GM19463 (cell line): ENCODE data around the gene RAB11FIP4.

Source experiments
- ATAC-seq: cut with Tn5 transposase; IDR thresholded peaks from one replicate; pipeline ENCODE4 v1.9.1; 2021; ENCODE audit warnings: mild to moderate bottlenecking, moderate library complexity; ENCODE audit not compliant: unreplicated experiment

The RAB11FIP4 gene

DNA sequence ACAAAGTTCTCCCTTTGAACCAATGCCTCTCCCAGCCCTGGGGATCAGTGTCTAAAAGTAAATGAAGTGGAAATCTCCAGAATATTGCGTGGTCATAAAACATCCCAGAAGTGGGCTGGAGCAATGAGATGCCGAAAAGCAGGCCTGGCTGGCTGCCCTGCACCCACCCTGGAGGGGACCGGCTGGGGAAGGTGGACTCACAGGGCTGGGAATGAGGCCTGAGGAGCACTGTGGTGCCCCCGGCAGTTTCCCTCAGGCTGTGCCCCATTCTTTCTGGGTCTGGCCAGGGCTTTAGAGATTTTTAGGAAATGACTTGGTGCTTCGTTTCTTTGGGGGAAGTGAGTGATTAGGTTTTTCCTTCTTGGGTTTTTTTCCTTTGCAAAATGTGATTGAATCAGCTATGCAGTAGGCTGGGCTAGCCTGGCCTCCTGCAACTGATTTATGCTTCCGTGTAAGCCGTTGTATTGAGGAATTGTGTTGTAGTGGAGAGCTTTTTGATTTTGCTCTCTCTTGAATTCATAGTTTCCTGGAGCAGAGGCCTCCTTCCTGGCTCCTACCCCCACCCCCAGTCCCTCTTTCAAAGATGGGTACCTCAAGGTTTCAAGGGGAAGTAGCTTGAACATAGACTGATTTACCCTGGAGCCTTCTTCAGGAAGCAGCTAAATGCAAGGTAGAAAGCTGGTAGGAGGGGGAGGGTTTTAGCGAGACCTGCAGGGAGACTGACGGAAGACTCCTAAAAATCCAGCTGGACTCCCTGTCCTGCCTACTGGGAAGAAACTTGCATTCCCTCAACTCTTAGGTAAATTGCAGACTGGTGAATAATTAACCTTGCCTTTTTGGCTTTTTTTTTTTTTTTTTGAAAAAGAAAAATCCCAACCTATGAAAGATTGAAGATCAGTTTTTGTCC is 170.2 kb downstream of the RAB11FIP4 start:
- no peak for ATAC-seq

GRCh38 chr17:31562376-31562840 is 170.9 kb downstream of the RAB11FIP4 start:
- no peak for ATAC-seq

GRCh38 chr17:31564291-31564690 is 172.8 kb downstream of the RAB11FIP4 start:
- ATAC-seq, result no peak

DNA sequence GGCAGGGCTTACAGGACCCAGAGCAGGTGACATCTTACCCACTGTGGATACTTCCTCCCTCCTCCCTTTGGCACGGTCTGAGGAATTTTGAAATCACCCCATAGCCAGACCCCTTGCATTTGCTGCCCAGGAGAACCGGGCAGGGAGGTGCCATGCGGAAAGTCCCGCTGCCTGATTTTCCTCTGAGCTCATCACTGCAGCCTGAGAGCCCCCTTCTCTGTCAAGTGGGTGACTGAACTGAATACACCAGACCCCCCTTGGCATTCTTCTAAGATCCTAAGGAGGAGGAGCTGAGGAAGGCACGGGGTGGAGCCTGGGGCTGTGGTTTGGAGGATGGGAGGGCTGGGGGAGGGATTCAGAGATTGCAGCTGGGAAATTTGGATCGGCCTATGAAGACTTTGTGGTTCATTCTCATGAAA is 173.4 kb downstream of the RAB11FIP4 start:
- no peak for ATAC-seq

DNA sequence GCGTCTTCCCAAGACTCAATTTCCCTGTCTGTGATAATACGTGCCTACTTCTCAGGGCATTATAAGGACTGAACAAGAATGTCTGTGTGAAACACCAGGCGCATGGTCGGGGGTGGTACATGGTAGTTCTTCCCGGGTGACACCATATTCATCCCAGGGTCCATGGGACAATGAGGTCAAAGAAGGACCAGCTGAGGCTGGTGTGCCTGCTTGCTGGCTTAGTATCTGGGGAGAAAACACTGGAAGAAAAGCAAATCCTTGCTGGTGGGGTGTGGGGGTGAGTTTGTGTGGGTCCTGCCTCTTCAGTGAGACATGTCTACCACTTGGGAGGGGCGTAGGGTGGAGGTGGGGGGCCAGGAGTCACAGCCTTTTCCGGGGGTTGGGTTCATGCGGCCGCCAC is 174.2 kb downstream of the RAB11FIP4 start:
- no peak for ATAC-seq

DNA sequence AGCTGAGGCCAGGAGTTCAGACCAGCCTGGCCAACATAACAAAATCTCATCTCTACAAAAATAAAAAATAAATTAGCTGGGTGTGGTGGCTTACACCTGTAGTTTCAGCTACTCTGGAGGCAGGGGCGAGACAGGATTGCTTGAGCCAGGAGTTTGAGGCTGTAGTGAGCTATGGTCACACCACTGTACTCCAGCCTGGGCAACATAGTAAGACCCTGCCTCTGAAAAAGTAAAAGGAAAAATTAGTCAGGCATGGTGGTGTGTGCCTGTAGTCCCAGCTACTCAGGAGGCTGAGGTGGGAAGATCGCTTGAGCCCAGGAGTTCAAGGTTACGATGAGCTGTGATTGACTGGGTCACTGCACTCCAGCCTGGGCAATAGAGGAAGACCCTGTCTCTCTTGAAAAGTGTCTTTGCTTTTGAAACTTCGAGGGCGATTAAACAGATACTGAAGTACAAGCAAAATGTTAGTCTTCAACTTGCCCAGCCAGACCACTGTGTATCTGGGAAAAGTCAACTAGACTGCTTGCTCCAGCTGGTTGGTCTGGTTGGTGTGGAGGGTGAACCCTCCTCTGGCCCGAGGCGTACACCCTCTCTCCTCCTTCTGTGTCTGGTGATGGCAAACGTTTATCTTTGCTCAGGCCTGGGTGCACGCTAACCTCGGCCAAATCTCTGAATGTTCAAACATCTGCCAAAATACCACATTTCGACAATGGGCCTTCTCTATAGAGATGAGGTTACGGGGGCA is 174.9 kb downstream of the RAB11FIP4 start:
- ATAC-seq, result no peak

DNA sequence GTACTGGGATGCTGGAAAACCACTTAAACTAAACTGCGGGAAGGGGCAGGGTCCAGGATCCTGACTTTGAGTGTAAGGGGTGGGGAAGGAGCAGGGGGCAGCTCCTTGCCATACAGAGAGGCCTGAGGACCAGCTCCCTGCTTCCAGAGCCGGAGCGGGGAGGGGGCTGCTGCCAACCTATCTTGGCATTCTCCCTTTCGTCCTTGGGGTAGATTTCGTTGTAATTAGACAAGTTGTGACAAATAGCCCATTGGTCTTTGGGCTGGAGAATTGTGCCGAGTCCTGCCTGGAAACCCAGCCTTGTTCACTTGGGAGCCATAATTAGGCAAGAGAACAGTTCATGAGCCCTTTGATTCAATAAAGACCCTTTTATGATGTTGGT is 175.5 kb downstream of the RAB11FIP4 start:
- ATAC-seq, result no peak

GRCh38 chr17:31568121-31568520 is 176.6 kb downstream of the RAB11FIP4 start:
- ATAC-seq, result no peak

DNA sequence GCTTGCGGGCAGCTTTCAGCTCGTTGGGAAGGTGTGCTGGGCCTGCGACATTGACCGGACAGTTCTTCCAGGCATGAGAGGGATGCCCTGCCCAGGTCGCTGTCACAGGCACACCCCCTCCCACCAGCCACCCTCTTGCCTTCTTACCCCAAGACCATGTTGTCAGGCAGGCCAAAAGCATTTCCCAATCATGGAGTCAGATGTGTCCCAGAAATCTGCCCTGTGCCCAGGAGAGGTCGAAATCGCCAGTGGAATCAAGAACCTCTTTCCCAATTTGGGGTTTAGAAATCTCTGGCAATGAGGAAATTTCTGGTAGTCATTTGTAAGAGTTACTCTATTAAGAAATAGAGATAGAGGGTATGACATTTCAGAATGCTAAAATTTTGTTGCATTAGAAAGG is 177.1 kb downstream of the RAB11FIP4 start:
- ATAC-seq, result no peak

GRCh38 chr17:31570231-31570630 is 178.8 kb downstream of the RAB11FIP4 start:
- no peak for ATAC-seq

GRCh38 chr17:31570951-31571892 is 179.7 kb downstream of the RAB11FIP4 start:
- no peak for ATAC-seq

GRCh38 chr17:31572341-31572740 is 180.9 kb downstream of the RAB11FIP4 start:
- ATAC-seq, result no peak

GRCh38 chr17:31573047-31573446 is 181.6 kb downstream of the RAB11FIP4 start:
- ATAC-seq, result no peak

DNA sequence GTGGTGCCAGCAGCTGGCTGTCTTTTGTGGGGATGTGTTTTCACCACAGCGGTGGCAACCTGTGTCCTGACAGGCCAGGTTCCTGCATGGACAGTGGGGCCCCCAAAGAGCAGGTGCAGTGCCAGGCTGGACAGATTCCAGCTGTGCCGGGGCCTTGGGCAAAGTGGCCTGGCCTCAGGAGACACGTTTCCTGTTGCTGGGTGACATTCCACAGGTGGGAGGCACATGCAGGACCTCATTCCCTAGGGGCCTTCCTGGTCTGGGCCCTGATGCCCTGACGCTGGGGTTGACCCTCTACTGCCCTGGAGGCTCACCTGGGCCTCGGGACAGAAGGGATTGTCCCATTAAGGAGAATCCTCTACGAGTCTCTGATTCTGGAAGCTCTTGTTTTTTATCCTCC is 182.4 kb downstream of the RAB11FIP4 start:
- ATAC-seq, result no peak

GRCh38 chr17:31574458-31574857 is 183.0 kb downstream of the RAB11FIP4 start:
- no peak for ATAC-seq

GRCh38 chr17:31575043-31575442 is 183.6 kb downstream of the RAB11FIP4 start:
- ATAC-seq, result no peak

- ATAC-seq, result no peak
Measured at GRCh38 chr17:31579265-31579664, 187.8 kb downstream of the RAB11FIP4 start.

DNA sequence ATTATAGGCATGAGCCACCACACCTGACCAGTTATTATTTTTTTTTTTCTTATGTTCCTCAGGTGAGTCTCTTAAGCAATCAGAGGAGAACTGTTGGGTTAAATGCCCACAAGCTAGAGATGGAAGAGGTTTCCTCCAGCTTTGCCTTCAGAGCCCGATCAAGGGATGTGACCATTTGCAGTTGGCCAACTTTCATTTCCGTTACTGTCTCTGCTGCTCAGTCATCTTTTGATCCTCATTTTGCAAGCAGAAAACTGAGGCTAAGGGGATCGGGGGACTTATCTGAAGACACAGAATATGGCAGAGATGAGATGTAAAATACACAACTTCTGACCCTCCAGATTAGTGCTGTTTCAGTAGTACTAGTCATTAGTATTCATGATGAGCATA is 188.8 kb downstream of the RAB11FIP4 start:
- no peak for ATAC-seq

DNA sequence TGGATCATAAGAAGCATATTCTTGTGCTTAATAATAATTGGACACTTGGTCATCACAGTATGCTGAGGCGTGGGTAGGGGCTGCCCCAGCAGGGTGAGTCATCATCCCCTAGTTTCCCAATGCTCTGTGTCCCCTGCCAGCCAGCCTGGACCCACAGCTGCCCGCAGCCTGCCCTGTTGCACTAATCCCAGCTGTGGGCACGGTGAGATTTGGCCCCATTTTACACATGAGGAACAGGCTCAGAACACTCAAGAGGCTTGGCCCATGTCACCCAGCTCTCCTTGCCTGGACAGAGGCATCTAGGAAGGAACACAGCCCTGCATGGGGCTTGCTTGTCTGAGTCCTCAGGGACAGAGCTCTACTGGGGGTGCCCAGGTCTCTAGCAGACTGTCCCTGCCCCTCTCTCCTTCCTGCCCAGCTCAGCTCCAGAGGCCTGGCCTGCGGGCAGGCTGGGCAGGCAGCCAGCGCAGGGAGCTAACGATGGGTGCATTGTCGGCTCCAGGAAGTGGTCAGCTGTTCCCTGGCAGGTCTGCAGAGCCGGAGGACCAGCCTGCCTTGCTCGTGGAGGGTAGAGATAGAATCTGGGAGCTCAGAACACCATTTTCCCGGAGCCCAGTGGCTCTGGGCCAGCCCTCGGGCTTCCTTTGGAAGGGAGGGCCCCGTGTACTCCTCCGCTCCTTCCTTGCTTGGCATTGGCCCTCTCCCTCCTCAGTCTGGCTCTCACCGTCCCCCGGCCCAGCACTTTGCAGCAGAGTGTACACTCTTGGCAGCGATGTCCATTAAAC is 189.4 kb downstream of the RAB11FIP4 start:
- ATAC-seq, result no peak

DNA sequence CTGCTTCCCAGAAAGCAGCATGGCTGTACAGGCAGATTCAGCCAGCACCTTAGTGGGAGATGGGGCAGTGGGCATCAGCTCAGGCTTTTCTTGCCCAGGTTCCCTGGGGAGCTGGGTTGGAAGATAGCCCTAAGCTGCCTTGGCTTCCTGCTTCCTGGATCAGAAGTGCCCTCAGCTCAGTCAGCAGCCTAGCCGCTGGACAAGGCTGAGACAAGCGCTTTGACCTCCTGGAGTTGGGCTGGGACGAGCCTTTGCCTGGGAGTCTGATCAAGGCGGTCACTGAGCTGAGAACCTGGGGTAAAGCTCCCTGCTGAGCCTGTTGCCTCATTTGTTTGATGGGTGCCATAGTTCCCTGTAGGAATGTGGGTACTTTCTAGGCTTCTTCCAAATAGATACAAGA is 190.0 kb downstream of the RAB11FIP4 start:
- no peak for ATAC-seq
